ENCODE measurements around the gene PECR. TPM values are rescaled to one million over a fixed set of nuclear protein-coding genes. Genes with fewer than 3 reads are reported as not detected.
A peak's percentile ranks its signal among the peaks of the same experiment; 100 is the strongest.

PECR gene
- total and polyA plus RNA-seq, 2 of the 13 experiments (the other 11 are each of a cell fraction or from before 2014, with no cell fraction given): 151 to 153 TPM

GRCh38 chr2:216073773-216074172, 7.8 kb downstream of the PECR start:
- H3K9me3 ChIP-seq (ENCODE audit: low read length): no peaks in the 10 kb centered on the region
- no peak overlapping the region for H3K4me2 ChIP-seq (ENCODE audit: low read depth, low read length)
- DNase-seq (ENCODE audit: low spot score): no peak
- peaks cover 1 to 31% of the 10 kb centered on the region in 2 experiments; a peak in 4 of 5 replicates for H3K36me3 ChIP-seq (replicated peaks in 1 of 2; ENCODE audit: control insufficient read depth in 1 of 2, insufficient read depth in 2 of 2, low read length in 2 of 2)
- no peaks in the 10 kb centered on the region for H4K20me1 ChIP-seq (ENCODE audit: insufficient read depth, low read length)
- H2AFZ ChIP-seq (ENCODE audit: low read length): no peak overlapping the region
- peak overlapping the region; percentile 16 for H3K27ac ChIP-seq (ENCODE audit: extremely low read length, insufficient read depth, low read length)
- intact Hi-C loops (cut with micrococcal nuclease; ENCODE audit: unreplicated experiment): no loop called here
- H3K4me3 ChIP-seq (replicated peaks in 1 of 3; ENCODE audit: insufficient read depth in 1 of 3, low read depth in 2 of 3, low read length in 3 of 3): no peak overlapping the region
- no peak overlapping the region for H3K9ac ChIP-seq (ENCODE audit: insufficient read depth, low read depth, low read length)
- in situ Hi-C loops (cut with HindIII; ENCODE audit: extremely low pct_ligation_motif_present, low pct_unique_long_range_greater_than_20kb): no loop called here
- no TSS peak for BruUV-seq (replicated peaks)
- TF ChIP-seq CEBPB (IDR thresholded peaks at IDR 0.05; ENCODE audit: borderline replicate concordance, low read depth, low read length) (peak; percentile 30; the same call in 1 of the 2 replicates), ZNF432 (CRISPR knock-in tag; IDR thresholded peaks at IDR 0.05; ENCODE audit: borderline replicate concordance) (no peak), ATF6 (CRISPR knock-in tag; conservative IDR thresholded peaks at IDR 0.05) (no peak), ZNF407 (CRISPR knock-in tag; IDR thresholded peaks at IDR 0.05; ENCODE audit: not compliant biosample characterization) (no peak)
- H3K4me1 ChIP-seq (ENCODE audit: insufficient read depth, low read length): peaks cover 95% of the 10 kb centered on the region
- ChIA-PET POLR2A (interaction anchor here (1.6 kb wide), 1 partner anchor 10 kb away, joined by 3 read pairs; no protein-coding TSS in a partner anchor), CTCF (ENCODE audit: low intra/inter-chr PET ratio, low total read pairs) (no interaction called here)
- H3K27me3 ChIP-seq (ENCODE audit: control insufficient read depth in 1 of 2, insufficient read depth in 2 of 2, low read length in 2 of 2): no peaks in the 10 kb centered on the region
- peaks cover 59% of the 10 kb centered on the region for H3K79me2 ChIP-seq (ENCODE audit: insufficient read depth, low read length)
- FAIRE-seq: no peak
- ATAC-seq: no peak
